GM19328 (cell line): ENCODE results near the gene TEX36.
A peak's percentile ranks its signal among the peaks of the same experiment; 100 is the strongest.
"Not testable (repeated sequence)": the region's sequence is repeated elsewhere in the genome, so short reads cannot be mapped to it uniquely, and the experiment has no call there.

ENCODE experiments used
- ATAC-seq: cut with Tn5 transposase; IDR thresholded peaks from one replicate; pipeline ENCODE4 v1.9.1; 2021; ENCODE audit warnings: mild to moderate bottlenecking, moderate library complexity; ENCODE audit not compliant: unreplicated experiment

Gene TEX36, protein sequence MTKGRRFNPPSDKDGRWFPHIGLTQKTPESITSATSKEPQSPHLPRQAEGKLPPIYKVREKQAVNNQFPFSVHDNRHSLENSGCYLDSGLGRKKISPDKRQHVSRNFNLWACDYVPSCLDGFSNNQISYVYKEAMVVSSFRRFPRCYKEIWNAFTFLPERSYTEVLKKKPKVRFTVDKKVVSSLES

DNA sequence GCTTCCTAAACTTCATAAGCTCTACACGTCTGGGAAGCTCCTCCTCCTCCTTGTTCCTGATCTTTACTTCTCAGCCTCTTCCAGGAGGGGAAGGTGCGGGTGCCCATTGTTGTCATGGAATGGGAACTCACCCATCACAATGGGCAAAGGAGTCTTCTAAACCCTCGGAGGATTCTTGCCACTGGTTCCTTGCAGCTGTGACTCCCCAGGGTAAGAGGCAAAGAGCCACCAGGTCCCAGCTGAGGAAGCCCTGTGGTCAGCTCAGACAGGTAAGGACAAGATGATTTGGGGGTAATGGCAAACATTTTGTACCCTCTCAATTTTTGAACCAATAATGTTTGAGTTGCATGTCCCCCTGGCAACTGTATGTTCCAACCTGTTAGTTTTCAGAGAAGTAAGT is at the start of gene TEX36:
Gene TEX36 (minus strand): TSS at position 101 of the 400 bp plus-strand sequence. CDS start 174 bp downstream, outside the sequence.
- no peak for ATAC-seq

DNA sequence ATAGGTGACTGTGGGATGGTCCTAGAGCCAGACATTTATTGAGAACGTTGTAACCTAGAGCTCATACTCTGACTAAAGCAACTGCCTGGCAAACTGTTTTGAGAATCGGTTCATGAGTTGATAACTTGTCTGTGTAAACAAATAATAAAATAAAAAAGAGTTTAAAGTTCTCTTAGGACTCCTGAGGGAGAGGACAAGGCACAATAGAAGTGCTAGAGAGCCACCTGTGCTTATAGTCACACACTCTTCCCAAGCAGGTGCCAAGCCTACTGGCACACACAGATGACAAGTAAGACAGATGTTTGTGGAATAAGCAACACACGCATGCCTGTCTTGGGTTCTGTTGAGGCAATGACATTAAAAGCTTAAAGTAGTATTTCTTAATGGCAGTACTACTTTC is 44.5 kb upstream of the TEX36 start:
- no peak for ATAC-seq

DNA sequence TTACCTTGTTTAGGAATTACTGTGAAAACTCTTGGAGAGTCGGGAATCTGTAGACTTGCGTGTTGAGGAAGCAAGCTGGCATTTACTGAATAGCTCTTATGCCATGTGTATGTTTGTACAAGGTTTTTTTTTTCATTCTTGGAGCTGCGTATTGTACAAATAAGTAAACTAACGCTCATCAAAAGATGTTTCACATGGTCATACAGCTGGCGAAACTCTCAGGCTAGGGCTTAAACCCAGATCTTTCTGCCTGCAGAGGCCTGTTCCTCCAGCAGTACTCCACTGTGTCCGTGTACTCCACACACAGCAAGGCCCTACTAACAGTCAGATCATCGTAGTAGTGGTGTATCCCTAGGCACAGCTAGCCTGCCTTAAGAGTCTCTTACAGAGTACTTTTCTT is 44.0 kb upstream of the TEX36 start:
- no peak for ATAC-seq

DNA sequence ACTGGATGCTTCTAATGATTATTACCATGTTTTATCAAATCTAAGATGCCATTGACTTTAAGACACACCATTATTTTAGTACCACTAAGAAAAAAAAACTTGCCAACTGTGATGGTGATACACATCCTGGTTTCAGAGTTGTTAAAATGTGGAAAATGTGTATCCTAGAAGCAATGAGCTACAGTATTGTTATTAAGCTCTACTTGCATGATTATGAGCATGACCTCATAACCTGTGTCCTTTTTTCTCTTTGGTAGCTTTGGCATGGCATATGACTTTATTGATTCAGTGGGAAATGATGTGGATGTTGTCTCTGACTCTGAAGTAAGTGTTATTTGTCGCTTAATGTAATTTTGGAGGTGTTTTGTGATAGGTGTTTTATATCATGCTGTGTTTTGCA is 39.8 kb upstream of the TEX36 start:
- no peak for ATAC-seq

DNA sequence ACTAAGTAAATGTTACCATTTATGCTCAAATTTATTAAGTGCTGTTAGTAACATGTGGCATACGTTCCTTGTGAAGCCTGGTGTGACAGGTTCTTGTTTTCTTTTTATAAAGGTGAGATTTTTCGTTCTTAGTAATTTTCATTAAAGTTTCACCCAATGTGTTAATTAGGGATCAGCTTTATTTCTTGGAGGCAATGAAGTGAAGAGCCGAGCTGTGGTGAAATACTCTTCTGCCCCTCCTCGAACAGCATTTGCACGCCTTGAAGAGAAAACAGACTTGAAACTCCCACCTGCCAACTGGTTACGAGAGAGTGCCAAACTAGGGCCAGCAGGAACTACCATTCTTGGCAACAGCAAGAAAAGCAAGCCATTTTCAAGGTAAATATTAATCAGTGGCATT is 38.1 kb upstream of the TEX36 start:
- ATAC-seq: no peak

DNA sequence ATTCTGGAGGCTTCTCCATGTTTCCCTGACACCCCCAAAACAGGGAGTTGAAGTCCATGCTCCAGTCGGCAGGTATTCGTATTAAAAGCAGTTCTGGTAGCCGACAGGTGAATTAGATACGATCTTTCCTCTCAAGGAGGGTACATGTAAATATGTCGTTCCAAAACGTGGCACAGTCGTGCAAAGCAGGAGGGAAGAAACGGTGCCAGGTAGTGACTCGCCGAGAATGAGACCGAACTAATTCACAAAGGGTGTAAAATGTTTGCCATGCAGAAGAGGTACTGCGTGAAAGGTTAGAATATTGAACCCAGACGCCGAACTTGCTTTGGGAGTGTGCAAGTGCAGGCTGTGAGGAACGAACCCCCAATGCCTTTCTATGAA is 37.0 kb upstream of the TEX36 start:
- ATAC-seq: no peak

DNA sequence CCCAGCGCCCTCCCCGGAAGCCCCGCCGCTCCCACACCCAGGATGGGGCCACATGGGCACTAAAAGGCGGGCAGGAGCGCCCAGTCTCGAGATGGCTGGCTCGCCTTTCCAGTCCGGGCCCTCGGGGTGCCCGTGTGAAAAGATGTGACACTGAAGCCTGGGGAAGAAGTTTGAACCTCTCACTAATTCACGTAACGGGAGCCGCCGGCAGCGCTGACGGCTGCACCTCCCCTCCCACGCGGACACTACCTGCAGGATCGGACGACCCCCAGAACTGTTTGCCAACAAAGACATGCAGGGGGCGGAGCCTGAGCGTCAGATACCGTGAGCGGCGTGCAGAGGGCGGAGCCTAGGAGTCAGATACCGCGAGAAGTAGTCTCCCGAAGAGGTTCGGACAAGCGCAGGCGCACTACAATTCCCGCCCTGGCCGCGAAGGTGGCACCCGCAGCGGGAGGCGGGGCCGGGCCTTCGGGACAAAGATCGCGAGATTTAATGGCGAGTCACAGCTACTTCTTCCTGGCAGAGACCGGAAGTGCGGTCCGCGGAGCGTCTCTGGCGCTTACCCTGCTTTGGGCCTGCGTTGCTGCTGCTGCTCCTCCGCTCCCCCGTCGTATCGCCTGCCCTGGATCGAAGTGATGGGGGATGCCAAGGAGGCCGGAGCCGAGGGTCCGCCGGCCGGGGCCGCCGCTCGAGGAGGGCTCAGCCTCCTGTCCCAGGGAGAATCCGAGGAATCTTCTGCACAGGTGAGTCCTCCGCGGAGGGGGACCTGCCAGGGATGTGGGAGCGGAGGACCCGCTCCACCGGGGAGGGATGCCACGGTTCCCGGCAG is 36.4 kb upstream of the TEX36 start, which contains the start of gene EDRF1:
Gene EDRF1 (plus strand): TSS at position 537 of the 829 bp plus-strand sequence. CDS start 99 bp downstream, at position 636.
- ATAC-seq: peak; percentile 93

DNA sequence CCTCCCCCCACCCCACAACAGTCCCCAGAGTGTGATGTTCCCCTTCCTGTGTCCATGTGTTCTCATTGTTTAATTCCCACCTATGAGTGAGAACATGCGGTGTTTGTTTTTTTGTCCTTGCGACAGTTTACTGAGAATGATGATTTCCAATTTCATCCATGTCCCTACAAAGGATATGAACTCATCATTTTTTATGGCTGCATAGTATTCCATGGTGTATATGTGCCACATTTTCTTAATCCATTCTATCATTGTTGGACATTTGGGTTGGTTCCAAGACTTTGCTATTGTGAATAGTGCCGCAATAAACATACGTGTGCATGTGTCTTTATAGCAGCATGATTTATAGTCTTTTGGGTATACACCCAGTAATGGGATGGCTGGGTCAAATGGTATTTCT is 31.8 kb upstream of the TEX36 start:
- not testable (repeated sequence) for ATAC-seq

DNA sequence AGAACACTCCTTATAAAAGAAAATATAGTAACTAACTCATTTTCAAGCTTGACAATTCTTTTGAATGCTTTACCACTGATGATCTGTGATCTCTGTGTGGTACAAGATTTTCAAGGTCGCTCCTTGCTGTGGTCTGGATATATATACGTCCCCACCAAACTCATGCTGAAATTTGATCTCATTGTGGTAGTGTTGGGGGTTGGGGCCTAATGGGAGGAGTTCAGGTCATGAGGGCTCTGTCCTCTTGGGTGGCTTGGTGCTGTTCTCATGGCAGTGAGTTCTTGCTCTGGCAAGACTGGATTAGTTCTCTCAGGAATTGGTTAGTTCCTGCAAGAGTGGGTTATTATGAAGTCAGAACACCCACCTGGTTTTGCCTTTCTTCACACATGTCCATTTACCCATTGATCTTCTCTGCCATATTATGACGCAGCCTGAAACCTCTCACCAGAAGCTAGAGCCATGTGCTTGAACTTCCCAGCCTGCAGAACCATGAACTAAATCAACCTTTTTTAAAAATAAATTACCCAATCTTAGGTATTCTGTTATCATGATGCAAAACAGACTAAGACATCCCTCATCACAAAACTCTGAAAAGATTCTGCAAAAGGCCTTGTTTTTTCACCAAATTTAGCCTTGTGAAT is 28.3 kb upstream of the TEX36 start:
- no peak for ATAC-seq

DNA sequence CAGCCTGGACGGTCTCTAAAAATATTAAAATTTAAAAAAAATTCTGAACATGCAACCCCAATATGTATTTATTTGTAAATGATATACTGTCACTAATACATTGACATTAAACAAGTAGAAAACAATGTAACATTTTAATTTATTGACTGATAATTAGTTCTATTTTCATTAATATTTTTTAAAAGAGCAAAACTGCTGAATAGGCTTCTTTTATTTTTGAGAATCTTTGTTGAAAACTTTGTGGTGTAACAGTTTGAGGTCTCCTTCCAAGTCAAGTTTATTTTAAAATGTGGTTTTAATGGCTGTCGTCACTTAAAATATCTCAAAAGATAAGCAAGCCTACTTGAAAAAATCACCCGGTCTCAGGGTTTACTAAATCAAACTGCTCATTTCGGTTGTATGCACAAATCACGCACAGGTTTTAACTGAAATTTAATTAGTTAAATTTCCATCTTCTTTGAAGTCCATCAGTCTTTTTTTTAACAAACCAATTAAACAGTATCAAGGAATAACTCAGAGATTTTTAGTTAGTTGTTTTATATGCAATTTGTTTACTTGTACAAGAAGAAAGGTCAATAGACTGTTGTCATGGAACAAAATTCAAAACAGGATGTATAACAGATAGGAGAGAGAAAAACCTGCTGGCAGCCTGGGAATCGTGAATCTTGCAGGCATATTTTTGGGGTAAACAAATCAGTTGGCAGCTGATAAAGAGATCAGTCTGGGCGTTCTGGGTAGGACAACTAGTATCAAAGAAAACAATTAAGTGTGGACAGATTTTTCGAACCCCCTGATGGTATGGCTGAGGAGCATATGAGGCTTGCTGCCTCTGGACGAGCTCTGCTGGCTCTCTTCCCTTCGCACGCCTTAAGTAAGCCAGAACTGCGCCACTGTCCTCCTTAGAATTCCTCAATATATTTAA is 26.9 kb upstream of the TEX36 start:
- ATAC-seq: no peak

DNA sequence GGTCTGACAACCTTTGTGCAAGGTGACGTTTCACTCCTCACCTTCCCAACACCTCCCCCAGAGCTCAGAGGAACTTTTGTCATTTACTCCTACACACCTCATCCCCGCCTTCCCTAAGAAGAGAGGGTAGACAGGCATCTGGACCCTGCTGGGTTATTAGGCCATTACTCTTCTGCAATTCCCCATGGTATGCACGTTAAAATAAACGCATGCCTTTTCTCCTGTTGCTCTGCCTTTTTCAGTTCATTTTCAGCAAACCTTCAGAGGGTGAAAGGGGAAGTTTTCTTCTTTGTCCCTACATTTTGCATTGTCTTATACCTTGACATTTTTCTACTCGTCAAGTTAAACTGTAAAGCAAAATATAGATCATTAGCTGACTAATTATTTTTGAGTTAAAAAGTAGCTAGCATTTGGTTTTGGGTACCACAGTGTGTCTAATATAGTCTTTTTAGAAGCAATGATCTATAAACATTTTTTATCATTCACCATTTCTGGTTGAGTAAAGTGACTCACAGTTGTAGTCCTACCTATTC is 26.1 kb upstream of the TEX36 start:
- no peak for ATAC-seq

DNA sequence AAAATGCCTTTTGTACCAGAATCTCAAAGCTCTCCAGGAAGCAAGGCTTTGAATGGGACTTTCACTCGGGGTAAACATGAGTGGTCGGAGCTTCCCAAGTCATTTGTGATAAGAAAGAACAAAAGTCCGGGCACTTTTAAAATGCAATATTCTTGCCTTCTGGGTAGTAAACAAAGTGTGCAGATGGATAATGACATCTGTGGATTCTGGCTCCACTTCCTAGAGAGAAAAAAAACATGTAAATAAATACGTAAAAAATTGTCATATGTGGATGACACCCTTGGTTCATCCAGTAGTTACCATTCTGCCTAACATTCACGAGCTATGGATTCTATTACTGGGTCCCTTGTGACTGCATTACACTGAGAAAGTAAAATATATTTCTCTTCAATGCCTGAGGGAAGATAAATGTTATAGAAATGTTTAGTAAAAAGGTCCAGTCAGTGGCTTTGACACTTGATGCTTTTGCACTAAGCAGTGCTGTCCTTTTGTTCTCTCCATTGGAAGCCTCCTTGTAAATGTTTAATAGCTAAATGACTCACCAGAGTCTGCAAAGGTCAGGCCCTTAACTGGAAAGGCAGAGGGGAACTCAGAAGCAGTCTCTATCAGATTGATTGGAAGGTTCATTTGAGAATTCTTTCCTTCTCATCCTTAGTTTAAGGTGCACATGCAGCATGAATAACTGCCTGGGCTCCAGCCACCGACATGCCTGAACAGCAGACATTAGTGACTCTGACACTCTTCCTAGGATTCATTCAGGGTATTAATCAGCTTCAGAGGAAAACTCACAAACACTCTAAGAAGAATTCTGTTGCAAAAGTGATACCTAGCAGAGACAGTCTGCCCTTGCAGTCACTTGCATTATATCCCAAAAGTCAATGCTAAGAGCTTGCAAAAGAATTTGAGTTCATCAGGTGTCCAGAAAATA is 24.8 kb upstream of the TEX36 start:
- ATAC-seq: no peak

DNA sequence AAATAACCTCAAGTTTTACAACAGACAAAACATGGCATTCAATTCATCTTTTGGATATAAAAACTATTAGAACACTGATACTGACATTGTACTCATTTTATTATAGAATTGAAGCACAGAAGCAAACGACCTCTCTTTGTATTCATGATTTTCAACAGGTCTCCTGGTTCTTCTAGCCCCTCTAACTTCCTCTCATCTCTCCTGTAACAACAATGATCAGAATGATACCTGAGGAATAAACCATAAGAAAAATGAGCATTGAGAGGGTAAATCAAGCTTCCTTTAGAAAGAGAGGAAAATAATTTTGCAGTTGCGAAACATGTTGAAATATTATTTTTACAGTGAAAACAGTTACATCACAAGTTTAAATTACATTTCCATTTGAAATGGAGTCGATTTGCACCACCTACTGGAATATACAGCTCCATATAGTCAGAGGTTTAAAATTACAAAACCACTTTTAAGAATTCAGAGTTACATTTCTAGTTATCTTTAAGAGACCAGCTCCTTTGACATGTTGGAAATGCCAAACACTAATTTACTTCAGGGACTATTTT is 17.5 kb upstream of the TEX36 start:
- ATAC-seq: no peak

DNA sequence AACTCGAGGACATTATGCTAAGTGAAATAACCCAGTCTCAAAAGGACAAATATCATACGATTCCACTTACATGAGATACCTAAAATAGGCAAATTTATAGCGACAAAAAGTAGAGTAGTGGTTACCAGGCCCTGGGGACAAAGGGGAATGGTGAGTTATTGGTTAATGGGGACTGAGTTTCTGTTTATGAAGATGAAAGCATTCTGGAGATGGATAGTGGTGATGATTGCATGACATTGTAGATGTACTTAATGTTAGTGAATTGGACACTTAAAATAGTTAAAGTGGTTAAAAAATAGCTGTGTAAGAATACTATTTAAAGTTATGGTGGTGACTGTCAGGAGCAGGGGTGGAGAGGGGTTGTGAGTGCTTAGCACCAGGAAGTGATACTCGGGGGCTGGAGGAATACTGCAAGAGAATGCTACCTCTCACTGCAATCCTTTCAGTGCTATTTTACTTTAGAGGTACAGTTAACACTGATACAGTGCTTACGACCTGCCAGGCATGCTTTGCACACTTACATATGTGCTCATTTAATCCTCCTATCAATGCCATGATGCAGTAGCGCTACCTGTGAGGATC is 16.7 kb upstream of the TEX36 start:
- no peak for ATAC-seq

DNA sequence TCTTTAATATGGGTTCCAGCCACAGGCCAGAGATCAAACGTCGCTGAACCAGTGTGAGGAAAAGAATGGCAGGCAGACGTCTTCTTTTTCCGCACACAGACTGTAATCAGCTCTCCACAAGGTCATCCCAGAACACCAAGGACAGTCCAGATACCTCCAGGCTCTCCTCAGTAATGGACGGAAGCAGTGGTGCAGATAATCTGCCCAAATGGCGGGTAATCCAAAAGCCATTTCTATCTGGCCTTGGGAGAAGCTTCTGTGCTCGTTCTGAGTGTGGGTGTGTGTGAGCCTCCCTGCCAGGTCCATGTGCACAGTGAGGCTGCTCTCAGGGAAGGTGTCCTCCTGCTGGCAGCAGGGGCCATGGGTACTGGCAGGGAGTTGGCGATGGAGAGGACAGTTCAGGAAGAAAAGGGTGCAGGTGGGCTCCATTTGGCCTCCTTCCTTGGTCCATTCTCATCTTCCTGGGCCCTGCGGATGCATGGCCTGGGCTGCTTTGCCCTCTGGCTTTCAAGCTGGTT is 15.6 kb upstream of the TEX36 start:
- no peak for ATAC-seq

DNA sequence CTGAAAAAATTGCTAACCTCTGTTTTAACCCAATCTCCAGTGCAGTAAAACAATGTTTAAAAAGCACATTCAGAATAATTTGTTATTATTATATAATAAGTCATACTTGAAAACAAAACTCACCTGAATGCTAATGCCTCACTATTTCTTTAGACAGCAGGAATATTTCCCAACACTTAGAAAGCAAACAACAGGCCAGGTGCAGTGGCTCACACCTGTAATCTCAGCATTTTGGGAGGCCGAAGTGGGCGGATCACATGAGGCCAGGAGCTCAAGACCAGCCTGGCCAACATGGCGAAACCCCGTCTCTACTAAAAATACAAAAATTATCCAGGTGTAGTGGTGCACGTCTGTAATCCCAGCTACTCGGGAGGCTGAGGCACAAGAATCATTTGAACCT is 13.9 kb upstream of the TEX36 start:
- ATAC-seq: not testable (repeated sequence)

DNA sequence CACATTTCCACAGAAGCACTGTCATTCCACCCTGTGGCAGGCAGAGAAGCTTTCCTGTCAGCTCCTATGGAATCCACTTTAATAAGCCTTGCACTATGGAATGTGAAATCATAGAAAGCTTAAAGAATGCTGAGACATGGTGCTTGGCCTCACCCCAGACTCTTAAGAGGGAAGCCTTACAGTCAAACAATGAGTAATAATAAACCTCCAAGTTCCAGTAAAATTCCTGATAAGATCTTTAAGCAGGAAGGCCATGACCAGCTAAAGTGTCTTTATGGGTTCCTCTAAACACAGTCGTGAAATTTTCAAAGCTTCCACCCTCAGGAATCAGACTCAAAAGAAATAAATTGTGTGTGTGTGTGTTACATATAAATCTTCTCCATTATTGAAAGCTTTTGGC is 11.9 kb upstream of the TEX36 start:
- ATAC-seq: no peak

DNA sequence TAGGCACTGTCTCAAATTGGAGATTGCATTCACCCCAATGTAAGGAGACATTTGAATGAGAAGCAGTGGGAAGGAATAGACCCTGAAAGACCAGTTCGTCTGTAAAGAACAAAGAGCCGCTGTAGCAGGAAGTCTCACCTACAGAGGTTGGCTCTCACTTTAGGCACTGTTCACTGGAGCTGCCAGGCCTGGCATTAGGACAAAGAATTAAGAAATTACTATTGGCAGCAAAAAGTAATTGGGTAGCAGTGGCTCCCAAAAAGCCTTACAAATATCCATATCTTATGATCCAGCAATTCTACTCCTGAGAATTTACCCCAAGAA is 10.5 kb upstream of the TEX36 start:
- no peak for ATAC-seq
